HepG2 (cell line): ENCODE measurements around the gene SUSD3. TPM values are rescaled to one million over a fixed set of nuclear protein-coding genes. Genes with fewer than 3 reads are reported as not detected.

Experiments used
- FOXJ3 ChIP-seq: sonication (generic); formaldehyde crosslinking; IDR thresholded peaks from 2 replicates; pipeline ENCODE4 v1.4.0; 2020; ENCODE audit warnings: missing genetic modification reagents, mild to moderate bottlenecking, borderline replicate concordance
- GTF2F1 ChIP-seq: fragments of 150-350 bp; IDR thresholded peaks from 2 replicates; pipeline ENCODE4 v1.6.1; 2014; ENCODE audit warnings: low read length
- HNF4A ChIP-seq: sonication (generic); formaldehyde crosslinking; IDR thresholded peaks from 2 replicates; pipeline ENCODE4 v1.4.0; 2020; ENCODE audit warnings: missing genetic modification reagents
- KMT2B ChIP-seq: IDR thresholded peaks from 2 replicates; pipeline ENCODE4 v1.6.1; 2016; ENCODE audit warnings: missing genetic modification reagents, missing compliant biosample characterization
- MTF1 ChIP-seq: sonication (generic); formaldehyde crosslinking; IDR thresholded peaks from 2 replicates; pipeline ENCODE4 v1.5.0; 2020; ENCODE audit warnings: missing genetic modification reagents
- PLRG1 ChIP-seq: fragments of 450-650 bp; conservative IDR thresholded peaks from 2 replicates; pipeline ENCODE4 v1.6.1; 2016
- ZNF121 ChIP-seq: sonication (generic); formaldehyde crosslinking; IDR thresholded peaks from 2 replicates; pipeline ENCODE4 v1.5.0; 2020; ENCODE audit warnings: mild to moderate bottlenecking, missing genetic modification reagents
- polyA plus RNA-seq, 8 experiments: library from polyadenylated mRNA; depleted of rRNA in 3 of 8; stranded (reverse) in 7 of 8; unstranded in 1 of 8; fragments of >200 nt; fragmentation: Illumina TruSeq in 4 of 8; extraction: Trizol in 4 of 8; gene quantifications; 2 replicates each; pipeline versions ENCODE4 v1.2.1 to v1.2.3, GENCODE V29; 2011 to 2016; ENCODE audit warnings: low read depth in 4 of 8, missing spikeins in 1 of 8, mixed read lengths in 1 of 8; ENCODE audit not compliant: insufficient read depth in 1 of 8
- total RNA-seq, 5 experiments: library from RNA; depleted of rRNA; stranded (reverse); fragments of >200 nt; fragmentation: Illumina TruSeq; extraction: Trizol; gene quantifications; 2 replicates each; pipeline ENCODE4 v1.2.3, GENCODE V29; 2016; ENCODE audit warnings: low read depth in 1 of 5
- TF ChIP-seq, protein P1 (sequence below): sonication (generic); formaldehyde crosslinking; IDR thresholded peaks from 2 replicates; pipeline ENCODE4 v1.4.0; 2020; ENCODE audit warnings: missing genetic modification reagents
- TF ChIP-seq, protein P2 (sequence below): sonication (generic); formaldehyde crosslinking; IDR thresholded peaks from 2 replicates; pipeline ENCODE4 v1.4.0; 2020; ENCODE audit warnings: mild to moderate bottlenecking, low read depth, missing genetic modification reagents
- TF ChIP-seq, protein P3 (sequence below): IDR thresholded peaks from 2 replicates; pipeline ENCODE4 v1.6.1; 2012; ENCODE audit warnings: inconsistent platforms
- TF ChIP-seq, protein P4 (sequence below): sonication (generic); formaldehyde crosslinking; IDR thresholded peaks from 2 replicates; pipeline ENCODE4 v1.9.0; 2022; ENCODE audit warnings: missing genetic modification reagents, mild to moderate bottlenecking, borderline replicate concordance
- TF ChIP-seq, protein P5 (sequence below): sonication (generic); formaldehyde crosslinking; conservative IDR thresholded peaks from 2 replicates; pipeline ENCODE4 v1.4.0; 2020; ENCODE audit warnings: mild to moderate bottlenecking, missing genetic modification reagents, moderate library complexity
- TF ChIP-seq, protein P6 (sequence below): fragments of 450-650 bp; IDR thresholded peaks from 2 replicates; pipeline ENCODE4 v1.6.1; 2017; ENCODE audit warnings: mild to moderate bottlenecking

Gene SUSD3
- total and polyA plus RNA-seq, 2 of the 13 experiments (the other 11 are each of a cell fraction or from before 2014, with no cell fraction given), result 7.0 to 9.1 TPM

DNA sequence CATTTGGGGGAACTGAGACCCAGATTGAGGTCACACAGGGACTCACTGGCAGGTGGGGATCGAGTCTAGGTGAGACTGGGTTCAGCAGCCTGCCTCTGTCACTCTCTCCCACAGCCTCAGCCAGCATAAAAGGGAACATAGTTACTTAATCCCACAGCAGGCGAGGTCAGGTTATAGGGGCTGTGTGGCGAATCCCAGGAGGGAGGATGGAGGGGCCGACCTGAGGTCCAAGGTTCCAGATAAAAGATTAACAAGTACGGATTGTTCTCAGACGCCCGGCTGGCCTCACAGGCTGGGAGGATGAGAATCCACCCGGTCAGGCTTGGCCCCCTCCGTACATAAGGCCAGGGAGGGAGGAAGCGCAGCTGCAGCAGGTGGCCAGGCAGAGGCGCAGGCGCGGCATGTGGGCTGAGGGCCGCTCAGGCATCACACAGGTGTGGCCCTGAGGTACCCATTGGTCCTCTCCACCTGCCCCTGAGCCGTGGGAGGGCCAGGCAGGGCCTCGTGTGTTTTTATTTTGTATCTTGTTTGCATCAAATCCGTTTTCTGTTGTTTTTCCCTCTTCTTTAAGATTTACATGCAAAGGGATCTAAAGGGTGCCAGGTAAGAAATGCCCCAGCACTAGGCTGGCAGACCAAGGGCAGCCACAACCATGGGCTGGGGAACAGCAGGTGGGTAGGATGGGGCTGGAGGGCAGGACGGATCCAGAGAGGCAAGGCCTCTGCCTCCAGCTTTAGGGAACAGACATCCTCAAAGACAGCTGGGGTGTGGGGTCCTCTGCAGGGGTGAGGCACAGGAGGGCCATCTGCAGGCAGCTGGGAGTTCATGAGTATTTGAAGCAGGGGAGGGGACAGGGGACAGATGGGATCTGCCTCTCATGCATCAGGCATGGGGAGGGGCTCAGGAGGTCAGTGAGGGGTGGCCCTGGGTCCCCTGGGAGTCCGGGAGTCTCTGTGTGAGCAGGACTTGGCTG is 3.6 kb downstream of the SUSD3 start (continued):
- TF ChIP-seq, protein P1, sequence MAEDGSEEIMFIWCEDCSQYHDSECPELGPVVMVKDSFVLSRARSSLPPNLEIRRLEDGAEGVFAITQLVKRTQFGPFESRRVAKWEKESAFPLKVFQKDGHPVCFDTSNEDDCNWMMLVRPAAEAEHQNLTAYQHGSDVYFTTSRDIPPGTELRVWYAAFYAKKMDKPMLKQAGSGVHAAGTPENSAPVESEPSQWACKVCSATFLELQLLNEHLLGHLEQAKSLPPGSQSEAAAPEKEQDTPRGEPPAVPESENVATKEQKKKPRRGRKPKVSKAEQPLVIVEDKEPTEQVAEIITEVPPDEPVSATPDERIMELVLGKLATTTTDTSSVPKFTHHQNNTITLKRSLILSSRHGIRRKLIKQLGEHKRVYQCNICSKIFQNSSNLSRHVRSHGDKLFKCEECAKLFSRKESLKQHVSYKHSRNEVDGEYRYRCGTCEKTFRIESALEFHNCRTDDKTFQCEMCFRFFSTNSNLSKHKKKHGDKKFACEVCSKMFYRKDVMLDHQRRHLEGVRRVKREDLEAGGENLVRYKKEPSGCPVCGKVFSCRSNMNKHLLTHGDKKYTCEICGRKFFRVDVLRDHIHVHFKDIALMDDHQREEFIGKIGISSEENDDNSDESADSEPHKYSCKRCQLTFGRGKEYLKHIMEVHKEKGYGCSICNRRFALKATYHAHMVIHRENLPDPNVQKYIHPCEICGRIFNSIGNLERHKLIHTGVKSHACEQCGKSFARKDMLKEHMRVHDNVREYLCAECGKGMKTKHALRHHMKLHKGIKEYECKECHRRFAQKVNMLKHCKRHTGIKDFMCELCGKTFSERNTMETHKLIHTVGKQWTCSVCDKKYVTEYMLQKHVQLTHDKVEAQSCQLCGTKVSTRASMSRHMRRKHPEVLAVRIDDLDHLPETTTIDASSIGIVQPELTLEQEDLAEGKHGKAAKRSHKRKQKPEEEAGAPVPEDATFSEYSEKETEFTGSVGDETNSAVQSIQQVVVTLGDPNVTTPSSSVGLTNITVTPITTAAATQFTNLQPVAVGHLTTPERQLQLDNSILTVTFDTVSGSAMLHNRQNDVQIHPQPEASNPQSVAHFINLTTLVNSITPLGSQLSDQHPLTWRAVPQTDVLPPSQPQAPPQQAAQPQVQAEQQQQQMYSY, result no peak
- 0 out of 2 replicates have a peak, but pooled peaks have one; percentile 19 for TF ChIP-seq FOXJ3
- TF ChIP-seq, protein P2, sequence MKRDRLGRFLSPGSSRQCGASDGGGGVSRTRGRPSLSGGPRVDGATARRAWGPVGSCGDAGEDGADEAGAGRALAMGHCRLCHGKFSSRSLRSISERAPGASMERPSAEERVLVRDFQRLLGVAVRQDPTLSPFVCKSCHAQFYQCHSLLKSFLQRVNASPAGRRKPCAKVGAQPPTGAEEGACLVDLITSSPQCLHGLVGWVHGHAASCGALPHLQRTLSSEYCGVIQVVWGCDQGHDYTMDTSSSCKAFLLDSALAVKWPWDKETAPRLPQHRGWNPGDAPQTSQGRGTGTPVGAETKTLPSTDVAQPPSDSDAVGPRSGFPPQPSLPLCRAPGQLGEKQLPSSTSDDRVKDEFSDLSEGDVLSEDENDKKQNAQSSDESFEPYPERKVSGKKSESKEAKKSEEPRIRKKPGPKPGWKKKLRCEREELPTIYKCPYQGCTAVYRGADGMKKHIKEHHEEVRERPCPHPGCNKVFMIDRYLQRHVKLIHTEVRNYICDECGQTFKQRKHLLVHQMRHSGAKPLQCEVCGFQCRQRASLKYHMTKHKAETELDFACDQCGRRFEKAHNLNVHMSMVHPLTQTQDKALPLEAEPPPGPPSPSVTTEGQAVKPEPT (CRISPR knock-in tag), result no peak
- peak; percentile 81 for TF ChIP-seq HNF4A (CRISPR knock-in tag)
- TF ChIP-seq, protein P3, sequence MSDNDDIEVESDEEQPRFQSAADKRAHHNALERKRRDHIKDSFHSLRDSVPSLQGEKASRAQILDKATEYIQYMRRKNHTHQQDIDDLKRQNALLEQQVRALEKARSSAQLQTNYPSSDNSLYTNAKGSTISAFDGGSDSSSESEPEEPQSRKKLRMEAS, result peak; percentile 76
- TF ChIP-seq, protein P4, sequence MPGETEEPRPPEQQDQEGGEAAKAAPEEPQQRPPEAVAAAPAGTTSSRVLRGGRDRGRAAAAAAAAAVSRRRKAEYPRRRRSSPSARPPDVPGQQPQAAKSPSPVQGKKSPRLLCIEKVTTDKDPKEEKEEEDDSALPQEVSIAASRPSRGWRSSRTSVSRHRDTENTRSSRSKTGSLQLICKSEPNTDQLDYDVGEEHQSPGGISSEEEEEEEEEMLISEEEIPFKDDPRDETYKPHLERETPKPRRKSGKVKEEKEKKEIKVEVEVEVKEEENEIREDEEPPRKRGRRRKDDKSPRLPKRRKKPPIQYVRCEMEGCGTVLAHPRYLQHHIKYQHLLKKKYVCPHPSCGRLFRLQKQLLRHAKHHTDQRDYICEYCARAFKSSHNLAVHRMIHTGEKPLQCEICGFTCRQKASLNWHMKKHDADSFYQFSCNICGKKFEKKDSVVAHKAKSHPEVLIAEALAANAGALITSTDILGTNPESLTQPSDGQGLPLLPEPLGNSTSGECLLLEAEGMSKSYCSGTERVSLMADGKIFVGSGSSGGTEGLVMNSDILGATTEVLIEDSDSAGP (CRISPR knock-in tag), result peak; percentile 47; the same call in 1 of the 2 replicates
- no peak for TF ChIP-seq MTF1 (CRISPR knock-in tag)
- no peak for TF ChIP-seq ZNF121 (CRISPR knock-in tag)
- TF ChIP-seq, protein P5, sequence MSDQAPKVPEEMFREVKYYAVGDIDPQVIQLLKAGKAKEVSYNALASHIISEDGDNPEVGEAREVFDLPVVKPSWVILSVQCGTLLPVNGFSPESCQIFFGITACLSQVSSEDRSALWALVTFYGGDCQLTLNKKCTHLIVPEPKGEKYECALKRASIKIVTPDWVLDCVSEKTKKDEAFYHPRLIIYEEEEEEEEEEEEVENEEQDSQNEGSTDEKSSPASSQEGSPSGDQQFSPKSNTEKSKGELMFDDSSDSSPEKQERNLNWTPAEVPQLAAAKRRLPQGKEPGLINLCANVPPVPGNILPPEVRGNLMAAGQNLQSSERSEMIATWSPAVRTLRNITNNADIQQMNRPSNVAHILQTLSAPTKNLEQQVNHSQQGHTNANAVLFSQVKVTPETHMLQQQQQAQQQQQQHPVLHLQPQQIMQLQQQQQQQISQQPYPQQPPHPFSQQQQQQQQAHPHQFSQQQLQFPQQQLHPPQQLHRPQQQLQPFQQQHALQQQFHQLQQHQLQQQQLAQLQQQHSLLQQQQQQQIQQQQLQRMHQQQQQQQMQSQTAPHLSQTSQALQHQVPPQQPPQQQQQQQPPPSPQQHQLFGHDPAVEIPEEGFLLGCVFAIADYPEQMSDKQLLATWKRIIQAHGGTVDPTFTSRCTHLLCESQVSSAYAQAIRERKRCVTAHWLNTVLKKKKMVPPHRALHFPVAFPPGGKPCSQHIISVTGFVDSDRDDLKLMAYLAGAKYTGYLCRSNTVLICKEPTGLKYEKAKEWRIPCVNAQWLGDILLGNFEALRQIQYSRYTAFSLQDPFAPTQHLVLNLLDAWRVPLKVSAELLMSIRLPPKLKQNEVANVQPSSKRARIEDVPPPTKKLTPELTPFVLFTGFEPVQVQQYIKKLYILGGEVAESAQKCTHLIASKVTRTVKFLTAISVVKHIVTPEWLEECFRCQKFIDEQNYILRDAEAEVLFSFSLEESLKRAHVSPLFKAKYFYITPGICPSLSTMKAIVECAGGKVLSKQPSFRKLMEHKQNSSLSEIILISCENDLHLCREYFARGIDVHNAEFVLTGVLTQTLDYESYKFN (CRISPR knock-in tag), result peak; percentile 89
- TF ChIP-seq KMT2B (CRISPR knock-in tag), result no peak
- no peak for TF ChIP-seq GTF2F1
- no peak for TF ChIP-seq PLRG1
- TF ChIP-seq, protein P6, sequence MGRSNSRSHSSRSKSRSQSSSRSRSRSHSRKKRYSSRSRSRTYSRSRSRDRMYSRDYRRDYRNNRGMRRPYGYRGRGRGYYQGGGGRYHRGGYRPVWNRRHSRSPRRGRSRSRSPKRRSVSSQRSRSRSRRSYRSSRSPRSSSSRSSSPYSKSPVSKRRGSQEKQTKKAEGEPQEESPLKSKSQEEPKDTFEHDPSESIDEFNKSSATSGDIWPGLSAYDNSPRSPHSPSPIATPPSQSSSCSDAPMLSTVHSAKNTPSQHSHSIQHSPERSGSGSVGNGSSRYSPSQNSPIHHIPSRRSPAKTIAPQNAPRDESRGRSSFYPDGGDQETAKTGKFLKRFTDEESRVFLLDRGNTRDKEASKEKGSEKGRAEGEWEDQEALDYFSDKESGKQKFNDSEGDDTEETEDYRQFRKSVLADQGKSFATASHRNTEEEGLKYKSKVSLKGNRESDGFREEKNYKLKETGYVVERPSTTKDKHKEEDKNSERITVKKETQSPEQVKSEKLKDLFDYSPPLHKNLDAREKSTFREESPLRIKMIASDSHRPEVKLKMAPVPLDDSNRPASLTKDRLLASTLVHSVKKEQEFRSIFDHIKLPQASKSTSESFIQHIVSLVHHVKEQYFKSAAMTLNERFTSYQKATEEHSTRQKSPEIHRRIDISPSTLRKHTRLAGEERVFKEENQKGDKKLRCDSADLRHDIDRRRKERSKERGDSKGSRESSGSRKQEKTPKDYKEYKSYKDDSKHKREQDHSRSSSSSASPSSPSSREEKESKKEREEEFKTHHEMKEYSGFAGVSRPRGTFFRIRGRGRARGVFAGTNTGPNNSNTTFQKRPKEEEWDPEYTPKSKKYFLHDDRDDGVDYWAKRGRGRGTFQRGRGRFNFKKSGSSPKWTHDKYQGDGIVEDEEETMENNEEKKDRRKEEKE, result no peak
